Mucosa of gallbladder (tissue), 1 donor: ENCODE data around the gene WDR47. TPM values are rescaled to one million over a fixed set of nuclear protein-coding genes. Genes with fewer than 3 reads are reported as not detected.

Experiments
- DNase-seq: peaks from one replicate; pipeline ENCODE4 v3.0.0-alpha.2; 2020; ENCODE audit warnings: low spot score
- total RNA-seq: library from RNA; stranded (reverse); gene quantifications from one replicate; pipeline ENCODE4 v1.2.1, GENCODE V29; 2021
- donor health status: DM: no; HTN: no; CAD: no.

The WDR47 gene
- total RNA-seq, result 19.1 TPM

DNA sequence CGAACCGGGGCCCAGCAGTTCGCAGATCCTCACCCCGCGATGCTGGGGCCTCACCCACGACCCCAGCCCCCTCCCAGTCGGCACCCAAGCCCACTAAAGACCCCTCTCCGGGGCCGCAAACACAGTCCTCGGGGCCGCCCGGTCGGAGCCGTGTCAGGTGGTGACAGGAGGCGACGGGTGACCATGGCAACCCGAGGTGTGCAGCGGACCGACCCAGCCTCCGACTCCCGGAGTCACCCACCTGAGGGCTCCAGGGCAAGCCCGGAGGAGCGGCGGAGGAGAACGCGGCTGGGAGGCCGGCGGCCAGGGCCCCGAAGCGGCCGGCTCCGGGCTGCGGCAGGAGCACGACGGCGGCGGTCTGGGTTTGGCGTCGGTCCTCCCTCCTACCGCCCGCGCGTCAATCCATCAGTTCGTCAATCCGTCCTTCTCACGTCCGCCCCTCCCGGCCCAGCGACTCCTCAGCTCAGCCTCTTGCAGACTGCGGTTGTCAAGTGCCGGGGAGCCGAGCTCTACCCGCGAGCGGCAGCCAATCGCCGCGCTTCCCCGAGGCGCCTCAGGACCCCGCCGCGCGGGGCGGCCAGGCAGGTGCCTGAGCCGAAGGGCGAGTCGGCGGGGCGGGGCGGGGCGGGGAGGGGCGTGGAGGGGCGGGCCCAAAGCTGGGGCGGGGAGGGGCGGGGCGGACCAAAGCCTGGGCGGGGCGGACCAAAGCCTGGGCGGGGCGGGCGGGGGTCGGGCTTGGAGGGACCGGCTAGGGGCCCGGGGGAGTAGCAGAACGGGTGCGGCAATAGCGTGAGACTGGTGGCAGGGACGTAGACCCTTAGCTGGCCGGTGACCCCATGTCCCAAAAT, at the start of gene WDR47:
TSS of gene WDR47 (minus strand) at position 482 of the 848 bp plus-strand sequence. CDS start 18,590 bp downstream, outside the sequence.
- peak; percentile 95 for DNase-seq

DNA sequence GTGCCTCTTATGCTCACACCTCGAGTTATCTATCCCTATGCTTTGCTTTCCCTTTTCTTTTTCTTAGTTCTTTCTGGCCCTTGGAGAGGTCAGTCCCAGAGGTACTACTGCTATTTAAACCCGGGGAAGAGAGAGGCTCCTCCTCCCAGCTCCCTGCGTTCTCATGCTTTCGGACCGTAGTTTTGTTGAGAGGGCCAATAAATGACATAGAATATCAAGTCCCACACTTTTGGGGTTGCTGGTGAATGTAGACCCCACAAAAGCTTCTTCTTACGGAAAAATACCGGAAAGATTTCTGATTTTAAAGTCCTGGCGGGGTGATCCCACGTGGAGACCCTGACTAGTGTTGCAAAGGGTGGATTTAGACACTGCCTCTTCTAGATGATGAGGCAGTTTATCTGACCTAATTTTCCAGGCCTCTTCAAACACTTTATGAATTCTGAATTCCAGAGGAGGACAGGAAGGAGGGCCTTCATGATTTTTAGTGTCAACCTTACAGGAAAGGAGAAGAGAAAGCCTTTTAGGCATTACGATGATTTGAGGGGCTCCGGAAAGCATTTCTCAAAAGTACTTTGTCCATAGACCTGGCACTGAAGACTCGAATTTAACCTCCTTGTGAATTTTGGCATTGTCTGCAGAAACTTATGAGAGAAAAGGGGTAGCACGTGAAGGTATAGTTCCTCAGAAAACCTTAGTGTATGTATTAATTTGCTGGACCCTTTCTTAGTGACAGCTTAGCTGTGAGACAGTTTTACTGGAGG, 49.4 kb upstream of the WDR47 start:
- DNase-seq, result no peak

DNA sequence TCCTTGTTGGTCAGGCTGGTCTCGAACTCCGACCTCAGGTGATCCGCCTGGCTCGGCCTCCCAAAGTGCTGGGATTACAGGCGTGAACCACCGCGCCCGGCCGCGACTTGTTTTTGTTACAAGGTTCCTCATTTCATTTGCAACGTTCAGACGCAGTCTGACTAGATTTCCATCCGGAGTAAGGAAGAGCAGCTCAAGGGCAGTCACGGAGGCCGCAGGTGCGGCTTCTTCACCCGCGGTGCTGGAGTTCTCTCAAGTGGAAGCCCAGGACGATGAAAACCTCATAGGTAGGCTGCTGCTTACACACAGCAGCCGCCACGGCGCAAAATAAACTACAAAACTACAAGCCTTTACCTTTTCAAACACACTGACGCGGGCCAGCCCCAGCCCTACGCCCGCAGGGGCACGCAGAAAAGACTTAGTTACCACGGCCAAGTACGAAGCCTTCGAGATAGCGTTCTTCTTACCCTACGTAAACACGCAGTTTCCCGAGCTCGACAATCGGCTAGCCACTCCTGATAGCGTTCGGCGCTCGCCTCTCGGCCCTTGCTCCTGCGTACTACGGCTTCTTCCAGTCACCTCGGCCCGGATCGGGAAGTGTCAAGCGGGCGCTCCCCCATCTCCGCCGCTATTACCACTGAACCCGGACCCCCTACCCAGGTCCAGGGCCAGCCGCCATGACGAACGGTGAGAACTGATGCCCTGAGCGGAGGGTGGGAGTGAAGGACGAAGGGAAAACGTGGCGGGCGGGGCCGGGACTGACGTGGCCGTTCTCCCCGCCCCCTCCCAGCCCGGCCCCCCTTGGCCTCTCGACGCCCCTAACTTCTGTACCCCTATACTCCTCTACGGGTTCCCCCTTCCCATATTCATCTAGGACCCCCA, 48.5 kb upstream of the WDR47 start, which contains the start of gene TMEM167B:
TSS of gene TMEM167B (plus strand) at position 569 of the 882 bp plus-strand sequence. CDS start at position 678, 109 bp downstream.
- DNase-seq, result peak; percentile 95

DNA sequence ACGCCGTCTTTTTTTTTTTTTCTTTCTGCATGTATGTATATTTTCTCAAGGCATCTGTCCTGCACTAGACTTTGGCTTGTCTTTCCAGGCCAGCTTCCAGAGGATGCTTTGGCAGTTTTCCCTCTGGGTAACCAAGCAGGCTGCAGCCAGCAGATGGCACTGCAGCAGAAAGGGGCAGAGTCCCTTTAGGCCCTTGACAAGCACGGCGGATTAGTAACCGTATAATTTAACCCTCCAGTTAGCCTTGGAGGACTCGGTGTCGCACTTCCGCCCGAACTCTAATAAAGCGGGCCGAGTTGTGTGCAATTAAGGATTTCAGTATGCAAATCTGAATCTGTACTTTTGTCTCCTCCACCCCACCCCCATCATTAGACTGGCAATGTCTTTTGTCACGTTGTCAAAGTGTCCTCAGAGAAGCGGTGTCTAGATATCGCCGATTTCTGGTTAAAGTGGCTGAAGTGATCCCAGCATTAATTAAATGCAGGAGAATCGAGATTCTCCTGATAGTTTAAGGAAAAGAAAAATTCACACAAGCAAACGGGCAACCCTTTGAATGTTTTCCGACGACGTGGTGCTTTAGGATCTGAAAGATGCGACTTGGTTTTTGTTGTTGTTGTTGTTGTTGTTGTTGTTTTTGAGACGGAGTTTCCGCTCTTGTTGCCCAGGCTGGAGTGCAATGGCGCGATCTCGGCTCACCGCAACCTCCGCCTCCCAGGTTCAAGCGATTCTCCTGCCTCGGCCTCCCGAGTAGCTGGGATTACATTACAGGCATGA, 47.5 kb upstream of the WDR47 start:
- peak; percentile 87 for DNase-seq

DNA sequence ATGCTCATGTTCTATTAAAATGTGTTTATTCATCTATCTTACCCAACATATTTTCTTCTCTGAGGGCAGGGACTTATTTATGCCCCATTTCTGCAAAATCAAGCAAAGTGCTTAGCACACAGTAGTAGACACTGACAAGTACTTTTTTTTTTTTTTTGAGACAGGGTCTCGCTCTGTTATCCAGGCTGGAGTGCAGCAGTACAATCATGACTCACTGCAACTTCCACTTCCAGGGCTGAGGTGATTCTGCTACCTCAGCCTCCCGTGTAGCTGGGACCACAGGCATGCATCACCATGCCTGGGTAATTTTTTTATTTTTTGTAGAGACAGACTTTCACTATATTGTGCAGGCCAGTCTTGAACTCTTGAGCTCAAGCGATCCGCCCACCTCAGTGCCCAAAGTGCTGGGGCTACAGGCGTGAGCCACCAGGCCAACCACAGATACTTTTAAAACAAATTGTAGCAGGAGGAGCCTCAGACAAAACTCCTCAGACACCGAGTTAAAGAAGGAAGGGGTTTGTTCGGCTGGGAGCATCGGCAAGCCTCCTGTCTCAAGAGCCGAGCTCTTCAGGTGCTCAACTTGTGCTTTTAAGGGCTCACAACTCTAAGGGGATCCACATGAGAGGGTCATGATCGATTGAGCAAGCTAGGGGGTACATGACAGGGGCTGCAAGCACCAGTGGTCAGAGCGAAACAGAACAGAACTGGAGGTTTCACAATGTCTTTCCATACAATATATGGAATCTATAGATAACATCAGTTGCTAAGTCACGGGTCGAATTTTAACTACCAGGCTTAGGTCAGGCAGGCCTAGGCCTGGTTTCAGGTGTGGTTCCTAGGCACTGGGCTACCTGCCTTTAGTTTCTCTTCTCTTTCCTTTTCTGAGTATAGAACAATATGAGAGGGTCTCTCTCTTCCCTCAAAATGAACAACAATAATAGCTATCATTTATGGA, 42.9 kb upstream of the WDR47 start:
- no peak for DNase-seq

DNA sequence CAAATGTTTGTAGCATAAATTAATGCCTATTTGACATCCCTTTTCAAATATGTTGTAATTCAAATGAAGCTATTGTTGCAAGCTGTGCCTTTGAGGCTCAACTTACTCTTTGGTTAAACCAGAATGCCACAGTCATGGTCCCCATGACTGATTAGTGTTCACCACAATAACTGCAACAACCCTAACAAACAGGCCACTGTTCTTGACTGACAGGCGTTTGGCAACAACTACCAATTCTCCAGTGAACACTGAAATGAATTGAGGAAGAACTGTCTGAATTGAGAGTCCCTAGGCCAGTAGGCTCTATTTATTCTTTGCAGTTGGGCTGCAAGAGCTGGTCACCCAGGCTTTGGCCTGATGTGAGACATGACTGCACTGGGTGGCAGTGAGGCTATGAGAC, 42.0 kb upstream of the WDR47 start:
- DNase-seq, result no peak

DNA sequence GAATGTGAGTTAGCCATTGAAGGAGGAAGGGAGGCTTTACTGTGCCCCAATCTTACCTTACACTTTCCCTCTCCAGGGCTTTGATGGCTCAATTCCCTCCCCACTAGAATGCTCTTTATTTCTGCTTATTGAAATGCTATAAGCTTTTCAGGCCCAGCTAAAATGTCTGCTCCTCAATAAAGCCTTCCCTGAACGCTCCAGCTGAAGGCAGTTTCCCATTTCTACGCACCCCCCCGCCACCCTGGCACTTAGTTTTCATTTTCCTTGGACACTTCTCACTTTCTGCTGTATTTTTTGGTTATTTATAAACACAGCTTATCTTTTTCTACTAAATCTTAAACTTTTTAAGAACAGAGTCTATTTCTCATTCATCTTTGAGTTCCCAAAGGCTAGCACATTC, 41.6 kb upstream of the WDR47 start:
- no peak for DNase-seq

DNA sequence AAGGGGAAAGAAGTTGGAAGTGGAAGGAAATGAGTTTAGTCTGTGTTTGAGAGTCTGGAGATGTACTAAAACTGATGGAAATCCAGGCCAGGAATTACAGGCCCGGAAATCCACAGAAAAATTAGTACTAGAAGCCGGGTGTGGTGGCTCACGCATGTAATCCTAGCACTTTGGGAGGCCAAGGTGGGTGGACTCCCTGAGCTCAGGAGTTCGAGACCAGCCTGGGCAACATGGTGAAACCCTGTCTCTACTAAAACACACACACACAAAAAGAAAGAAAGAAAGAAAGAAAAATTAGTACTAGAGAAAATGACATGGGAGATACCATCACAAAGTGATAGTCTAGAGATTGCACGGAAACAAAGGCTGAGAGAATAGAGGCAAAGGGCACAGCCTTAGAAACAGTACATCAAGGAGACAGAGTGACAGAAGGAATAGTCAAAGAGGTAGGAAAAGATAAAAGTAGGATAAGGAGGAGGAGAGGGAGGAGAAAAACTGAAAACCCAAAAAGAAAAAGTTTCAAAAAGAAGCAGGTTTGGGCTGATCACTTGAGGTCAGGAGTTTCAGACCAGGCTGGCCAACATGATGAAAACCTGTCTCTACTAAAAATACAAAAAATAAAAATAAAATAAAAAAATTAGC, 38.7 kb upstream of the WDR47 start:
- DNase-seq, result no peak

DNA sequence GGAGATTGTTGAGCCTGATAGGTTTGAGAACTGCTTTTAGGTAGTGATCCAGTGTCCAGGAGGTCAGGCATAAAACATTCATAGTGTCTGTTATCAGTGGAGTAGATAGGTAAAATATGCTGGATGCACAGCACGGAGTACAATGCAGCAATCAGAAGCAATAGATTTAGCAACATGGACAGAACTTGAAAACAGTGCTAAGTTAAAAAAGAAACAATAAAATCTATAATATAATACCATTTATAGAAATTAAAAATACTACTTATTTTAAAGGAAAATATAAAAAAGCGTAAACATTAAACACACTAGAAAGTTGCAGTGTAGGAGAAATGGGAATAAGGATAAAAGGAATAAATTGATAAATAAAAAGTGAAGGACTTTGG, 37.3 kb upstream of the WDR47 start:
- no peak for DNase-seq

DNA sequence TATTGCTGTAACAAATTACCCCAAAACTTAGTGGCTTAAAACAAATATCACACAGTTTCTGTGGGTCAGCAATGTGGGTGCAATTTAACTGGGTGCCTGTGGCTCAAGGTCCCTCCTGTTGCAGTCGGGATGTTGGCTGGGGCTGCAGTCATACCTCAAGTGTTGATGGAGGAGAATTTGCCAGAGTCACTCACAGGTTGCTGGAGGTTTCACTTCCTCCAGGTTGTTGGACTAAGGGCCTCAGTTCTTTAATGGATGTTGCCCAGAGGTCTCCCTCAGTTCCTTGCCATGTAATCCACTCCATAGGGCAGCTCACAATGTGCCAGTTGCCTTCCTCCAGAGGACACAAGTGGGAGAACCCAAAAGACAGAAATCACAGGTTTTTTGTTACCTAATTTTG, 36.4 kb upstream of the WDR47 start:
- DNase-seq, result no peak

DNA sequence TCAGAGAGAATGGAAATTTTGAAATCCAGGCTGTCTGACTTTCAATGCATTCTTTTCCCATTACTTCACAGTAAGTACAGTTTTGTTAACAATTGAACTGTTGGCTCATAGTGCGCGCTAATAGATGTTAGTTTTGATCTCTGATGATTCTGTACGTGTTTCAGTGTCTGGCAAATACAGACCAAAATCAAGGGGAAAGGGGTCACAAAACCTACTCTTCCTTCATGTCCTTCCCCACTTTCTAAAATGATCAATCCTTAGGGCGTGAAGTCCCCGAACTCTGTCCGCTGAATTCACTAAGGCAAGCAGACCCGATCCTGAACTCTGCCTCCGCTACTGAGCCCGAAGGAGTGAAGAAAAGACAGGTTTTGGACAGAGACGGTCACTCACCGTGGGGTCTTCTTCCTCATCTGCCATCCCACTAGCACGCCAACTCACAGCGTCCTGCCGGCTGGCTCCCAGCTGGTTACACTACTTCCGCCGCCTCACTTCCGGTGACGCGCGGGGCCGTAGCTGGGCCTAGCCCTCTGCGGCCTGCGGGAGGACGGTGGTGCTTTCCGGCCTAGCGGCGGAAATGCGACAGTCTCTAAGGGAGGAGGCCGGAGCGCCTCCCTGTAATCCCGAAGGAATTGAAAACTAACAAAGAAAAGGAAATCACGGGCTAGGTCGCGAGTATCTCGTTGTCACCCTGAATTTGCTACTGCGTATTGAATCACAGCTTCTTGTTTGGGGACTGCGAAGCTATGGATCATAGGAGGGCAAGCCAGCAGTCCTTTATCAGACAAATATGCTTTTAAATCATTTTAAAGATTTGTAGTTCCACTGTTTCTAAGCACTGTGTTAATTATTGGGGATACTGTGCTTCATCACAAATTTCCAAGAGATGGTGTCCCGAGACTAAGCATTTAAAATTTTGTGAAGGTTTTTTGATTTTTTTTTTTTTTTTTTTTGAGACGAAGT, 33.9 kb upstream of the WDR47 start, which contains the start of gene TAF13:
TSS of gene TAF13 (minus strand) at position 473 of the 960 bp plus-strand sequence. CDS start at position 417, 56 bp downstream.
- DNase-seq, result peak; percentile 93

DNA sequence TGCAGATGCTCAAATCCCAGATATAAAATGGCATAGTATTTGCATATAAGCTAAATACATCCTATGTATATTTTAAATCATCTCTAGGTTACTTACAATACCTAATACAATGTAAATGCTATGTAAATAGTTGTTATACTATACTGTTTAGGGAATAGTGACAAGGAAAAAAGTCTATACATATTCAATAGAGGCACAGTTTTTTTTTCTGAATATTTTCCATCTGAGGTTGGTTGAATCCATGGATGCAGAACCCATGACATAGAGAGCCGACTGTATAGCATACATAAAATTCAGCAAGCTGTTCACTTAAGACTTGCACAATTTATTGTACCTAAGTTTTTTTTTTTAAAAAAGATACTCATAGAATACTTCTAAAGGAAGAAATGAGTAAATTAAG, 27.4 kb upstream of the WDR47 start:
- DNase-seq, result no peak

DNA sequence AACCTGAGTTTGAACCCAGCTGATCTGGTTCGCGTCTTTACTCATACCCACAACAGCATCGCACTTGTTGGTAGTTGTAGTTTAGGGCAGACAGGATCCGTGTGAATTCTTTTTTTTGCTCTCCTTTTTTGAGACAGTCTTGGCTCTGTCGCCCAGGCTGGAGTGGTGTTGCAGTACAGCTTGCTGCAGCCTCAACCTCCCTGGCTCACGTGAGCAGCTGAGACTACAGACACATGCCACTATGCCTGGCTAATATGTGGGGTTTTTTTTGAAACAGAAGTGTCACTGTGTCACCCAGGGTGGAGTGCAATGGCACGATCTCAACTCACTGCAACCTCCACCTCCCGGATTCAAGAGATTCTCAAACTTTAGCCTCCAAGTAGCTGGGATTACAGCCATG, 26.0 kb upstream of the WDR47 start:
- no peak for DNase-seq

DNA sequence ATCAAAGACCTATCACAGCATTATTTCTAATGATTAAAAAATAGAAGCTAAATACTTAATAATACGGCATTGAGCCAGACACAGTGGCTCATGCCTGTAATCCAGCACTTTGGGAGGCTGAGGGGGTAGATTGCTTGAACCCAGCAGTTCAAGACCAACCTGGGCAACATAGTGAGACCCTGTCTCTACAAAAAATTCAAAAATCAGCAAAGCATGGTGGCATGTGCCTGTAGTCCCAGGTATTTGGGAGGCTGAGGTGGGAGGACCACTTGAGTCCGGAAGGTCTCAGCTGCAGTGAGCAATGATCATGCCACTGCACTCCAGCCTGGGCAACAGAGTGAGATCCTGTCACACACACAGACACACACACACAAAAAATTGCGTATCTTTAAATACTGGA, 23.2 kb upstream of the WDR47 start:
- DNase-seq, result no peak

DNA sequence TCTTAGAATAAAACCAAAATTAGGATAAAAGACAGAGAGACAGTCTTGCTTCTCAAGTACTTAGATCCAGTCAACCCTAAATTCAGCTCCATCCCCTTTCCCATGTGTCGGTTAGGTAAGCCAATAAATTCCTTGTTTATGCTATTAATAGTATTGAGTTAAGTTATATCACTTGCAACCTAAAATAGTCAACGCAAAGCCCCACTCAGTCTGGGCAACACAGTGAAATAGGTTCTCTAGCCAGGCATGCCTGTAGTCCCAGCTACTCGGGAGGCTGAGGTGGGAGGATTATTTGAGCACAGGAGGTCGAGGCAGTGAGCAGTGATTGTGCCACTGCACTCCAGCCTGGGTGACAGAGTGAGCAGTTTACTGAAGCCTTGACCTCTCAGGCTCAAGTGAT, 19.3 kb upstream of the WDR47 start:
- no peak for DNase-seq

DNA sequence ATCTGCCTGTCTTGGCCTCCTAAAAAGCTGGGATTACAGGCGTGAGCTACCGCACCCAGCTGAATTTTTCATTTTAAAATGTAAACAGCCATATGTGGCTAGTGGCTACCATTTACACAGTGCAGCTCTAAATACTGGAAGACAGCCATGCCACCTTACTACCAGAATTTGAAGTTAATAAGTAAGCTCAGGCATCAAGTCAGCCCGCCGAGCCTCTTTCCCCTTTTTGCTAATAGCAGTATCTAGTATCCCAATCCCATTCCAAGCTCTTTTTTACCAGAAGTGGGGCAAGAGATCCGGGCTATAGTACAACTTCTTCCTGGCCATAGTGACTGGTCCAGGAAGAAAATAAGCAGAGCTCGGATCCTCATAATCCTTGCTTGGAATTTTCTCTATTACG, 18.8 kb upstream of the WDR47 start:
- no peak for DNase-seq

DNA sequence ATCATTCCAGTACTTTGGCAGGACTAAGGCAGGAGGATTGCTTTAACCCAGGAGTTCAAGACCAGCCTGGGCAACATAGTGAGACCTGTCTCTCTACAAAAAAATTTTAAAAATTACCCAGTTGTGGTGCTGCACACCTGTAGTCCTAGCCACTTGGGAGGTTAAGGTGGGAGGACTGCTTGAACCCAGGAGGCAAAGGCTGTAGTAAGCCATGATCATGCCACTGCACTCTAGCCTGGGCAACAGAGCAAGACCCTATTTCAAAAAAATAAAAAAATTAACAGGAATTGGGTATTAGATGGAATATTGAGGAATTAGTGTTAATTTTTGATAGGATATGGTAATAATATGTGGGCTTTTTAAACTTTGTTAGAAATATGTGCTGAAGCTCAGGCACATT, 17.1 kb upstream of the WDR47 start:
- DNase-seq, result no peak

DNA sequence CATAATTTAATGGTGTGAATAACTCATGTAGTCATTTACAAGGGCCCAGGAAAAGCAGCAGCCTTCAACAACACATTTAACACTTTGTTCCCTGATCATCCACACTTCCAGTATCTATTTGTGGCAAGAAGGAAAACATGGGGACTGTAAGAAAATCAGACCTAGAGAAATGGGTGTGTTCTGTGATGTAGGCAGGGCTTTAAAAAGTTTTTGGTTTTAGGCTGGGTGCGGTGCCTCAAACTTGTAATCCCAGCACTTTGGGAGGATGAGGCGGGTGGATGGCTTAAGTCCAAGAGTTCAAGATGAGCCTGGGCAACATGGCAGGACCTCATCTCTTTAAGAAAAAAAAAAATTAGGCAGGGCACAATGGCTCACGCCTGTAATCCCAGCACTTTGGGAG, 14.2 kb upstream of the WDR47 start:
- no peak for DNase-seq
